ENCODE data around the gene MYO1B.

DNA sequence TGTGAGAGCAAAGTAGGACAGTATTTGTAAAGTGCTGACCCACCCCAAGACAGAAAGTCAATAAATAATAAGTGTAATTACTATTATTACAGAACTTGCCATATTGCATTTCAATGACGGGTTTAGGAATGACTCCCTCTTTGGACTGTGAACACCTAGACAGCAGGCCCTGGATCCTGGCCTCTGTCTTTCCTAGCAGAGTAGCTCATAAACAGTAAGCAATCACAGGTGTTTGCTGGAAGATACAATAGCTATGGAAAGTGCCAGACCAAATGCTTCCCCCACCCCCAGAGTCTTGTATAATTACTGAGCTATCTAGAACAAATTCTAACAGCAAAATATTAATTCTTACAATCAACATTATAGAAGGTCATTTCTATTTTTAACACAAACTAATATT is 20.1 kb upstream of the MYO1B start:
- TF ChIP-seq MYC (IDR thresholded peaks at IDR 0.05; ENCODE audit: insufficient read depth, insufficient read length, insufficient replicate concordance, low read length, severe bottlenecking) (no peak), NFYB (IDR thresholded peaks at IDR 0.05; ENCODE audit: insufficient read depth, low read depth, low read length) (no peak), NBN (IDR thresholded peaks at IDR 0.05) (no peak), CEBPB (IDR thresholded peaks at IDR 0.05; ENCODE audit: borderline replicate concordance in 1 of 2, low read depth in 2 of 2, low read length in 2 of 2) (no peak)
- TF ChIP-seq, protein P1, sequence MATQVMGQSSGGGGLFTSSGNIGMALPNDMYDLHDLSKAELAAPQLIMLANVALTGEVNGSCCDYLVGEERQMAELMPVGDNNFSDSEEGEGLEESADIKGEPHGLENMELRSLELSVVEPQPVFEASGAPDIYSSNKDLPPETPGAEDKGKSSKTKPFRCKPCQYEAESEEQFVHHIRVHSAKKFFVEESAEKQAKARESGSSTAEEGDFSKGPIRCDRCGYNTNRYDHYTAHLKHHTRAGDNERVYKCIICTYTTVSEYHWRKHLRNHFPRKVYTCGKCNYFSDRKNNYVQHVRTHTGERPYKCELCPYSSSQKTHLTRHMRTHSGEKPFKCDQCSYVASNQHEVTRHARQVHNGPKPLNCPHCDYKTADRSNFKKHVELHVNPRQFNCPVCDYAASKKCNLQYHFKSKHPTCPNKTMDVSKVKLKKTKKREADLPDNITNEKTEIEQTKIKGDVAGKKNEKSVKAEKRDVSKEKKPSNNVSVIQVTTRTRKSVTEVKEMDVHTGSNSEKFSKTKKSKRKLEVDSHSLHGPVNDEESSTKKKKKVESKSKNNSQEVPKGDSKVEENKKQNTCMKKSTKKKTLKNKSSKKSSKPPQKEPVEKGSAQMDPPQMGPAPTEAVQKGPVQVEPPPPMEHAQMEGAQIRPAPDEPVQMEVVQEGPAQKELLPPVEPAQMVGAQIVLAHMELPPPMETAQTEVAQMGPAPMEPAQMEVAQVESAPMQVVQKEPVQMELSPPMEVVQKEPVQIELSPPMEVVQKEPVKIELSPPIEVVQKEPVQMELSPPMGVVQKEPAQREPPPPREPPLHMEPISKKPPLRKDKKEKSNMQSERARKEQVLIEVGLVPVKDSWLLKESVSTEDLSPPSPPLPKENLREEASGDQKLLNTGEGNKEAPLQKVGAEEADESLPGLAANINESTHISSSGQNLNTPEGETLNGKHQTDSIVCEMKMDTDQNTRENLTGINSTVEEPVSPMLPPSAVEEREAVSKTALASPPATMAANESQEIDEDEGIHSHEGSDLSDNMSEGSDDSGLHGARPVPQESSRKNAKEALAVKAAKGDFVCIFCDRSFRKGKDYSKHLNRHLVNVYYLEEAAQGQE (IDR thresholded peaks at IDR 0.05; ENCODE audit: low read depth, low read length), result no peak
- TF ChIP-seq, protein P2, sequence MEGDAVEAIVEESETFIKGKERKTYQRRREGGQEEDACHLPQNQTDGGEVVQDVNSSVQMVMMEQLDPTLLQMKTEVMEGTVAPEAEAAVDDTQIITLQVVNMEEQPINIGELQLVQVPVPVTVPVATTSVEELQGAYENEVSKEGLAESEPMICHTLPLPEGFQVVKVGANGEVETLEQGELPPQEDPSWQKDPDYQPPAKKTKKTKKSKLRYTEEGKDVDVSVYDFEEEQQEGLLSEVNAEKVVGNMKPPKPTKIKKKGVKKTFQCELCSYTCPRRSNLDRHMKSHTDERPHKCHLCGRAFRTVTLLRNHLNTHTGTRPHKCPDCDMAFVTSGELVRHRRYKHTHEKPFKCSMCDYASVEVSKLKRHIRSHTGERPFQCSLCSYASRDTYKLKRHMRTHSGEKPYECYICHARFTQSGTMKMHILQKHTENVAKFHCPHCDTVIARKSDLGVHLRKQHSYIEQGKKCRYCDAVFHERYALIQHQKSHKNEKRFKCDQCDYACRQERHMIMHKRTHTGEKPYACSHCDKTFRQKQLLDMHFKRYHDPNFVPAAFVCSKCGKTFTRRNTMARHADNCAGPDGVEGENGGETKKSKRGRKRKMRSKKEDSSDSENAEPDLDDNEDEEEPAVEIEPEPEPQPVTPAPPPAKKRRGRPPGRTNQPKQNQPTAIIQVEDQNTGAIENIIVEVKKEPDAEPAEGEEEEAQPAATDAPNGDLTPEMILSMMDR (IDR thresholded peaks at IDR 0.05 in 2 of 3, conservative IDR thresholded peaks at IDR 0.05 in 1 of 3; ENCODE audit: control insufficient read depth in 2 of 3, extremely low read depth in 1 of 3, insufficient read depth in 1 of 3, low read depth in 3 of 3, low read length in 3 of 3), result no peak

Data from GM12878 (cell line).